Activated naive CD8-positive, alpha-beta T cell (primary cell): ENCODE measurements around the gene TRIP12.
"Not testable (repeated sequence)": the region's sequence is repeated elsewhere in the genome, so short reads cannot be mapped to it uniquely, and the experiment has no call there.

Source experiments
- H3K27ac Mint-ChIP-seq: one replicate; pipeline ENCODE4 v1.8.0; 2021; ENCODE audit warnings: mixed read lengths
- H3K27me3 Mint-ChIP-seq: one replicate; pipeline ENCODE4 v1.8.0; 2021; ENCODE audit warnings: mixed read lengths
- H3K36me3 Mint-ChIP-seq: one replicate; pipeline ENCODE4 v1.8.0; 2021; ENCODE audit warnings: mixed read lengths
- H3K4me1 Mint-ChIP-seq: one replicate; pipeline ENCODE4 v1.8.0; 2021; ENCODE audit warnings: low read depth, mixed read lengths
- H3K4me3 Mint-ChIP-seq: one replicate; pipeline ENCODE4 v1.8.0; 2021; ENCODE audit warnings: mild to moderate bottlenecking, mixed read lengths
- H3K9me3 Mint-ChIP-seq: one replicate; pipeline ENCODE4 v1.8.0; 2021; ENCODE audit warnings: low read depth, mixed read lengths

Gene TRIP12

DNA sequence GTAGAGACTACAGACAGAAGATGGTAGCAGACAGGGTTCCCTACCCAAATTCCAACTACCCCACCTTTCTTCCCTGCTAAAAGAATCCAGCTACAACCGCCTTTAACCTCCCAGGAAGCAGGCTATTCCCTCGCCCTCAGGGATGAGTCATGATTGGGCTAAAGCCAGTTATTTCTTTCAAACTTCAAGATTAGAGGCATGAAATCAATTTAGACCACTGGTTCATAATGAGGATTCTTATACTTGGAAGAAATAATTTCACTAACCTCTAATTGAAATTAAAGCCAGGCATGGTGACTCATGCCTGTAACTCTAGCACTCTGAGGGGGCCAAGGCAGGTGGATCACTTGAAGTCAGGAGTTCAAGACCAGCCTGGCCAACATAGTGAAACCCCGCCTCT lies 20.0 kb downstream of the TRIP12 start:
- H3K36me3 Mint-ChIP-seq, result peaks cover 10% of the 10 kb centered on the region
- peaks cover 63% of the 10 kb centered on the region for H3K4me1 Mint-ChIP-seq
- H3K27ac Mint-ChIP-seq, result no peak overlapping the region
- H3K27me3 Mint-ChIP-seq, result no peaks in the 10 kb centered on the region
- no peak overlapping the region for H3K4me3 Mint-ChIP-seq
- no peaks in the 10 kb centered on the region for H3K9me3 Mint-ChIP-seq

DNA sequence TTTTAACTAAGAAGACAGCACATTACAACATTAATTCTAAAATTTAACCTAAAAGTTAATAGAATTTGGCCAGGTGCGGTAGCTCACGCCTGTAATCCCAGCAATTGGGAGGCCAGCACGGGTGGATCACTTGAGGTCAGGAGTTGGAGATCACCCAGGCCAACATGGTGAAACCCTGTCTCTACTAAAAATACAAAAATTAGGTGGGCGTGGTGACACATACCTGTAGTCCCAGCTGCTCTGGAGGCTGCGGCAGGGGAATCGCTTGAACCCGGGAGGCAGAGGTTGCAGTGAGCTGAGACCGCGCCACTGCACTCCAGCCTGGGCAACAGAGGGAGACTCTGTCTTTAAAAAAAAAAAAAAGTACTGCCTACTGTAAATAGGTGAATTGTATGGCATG lies 21.3 kb downstream of the TRIP12 start:
- H3K4me3 Mint-ChIP-seq, H3K27ac Mint-ChIP-seq, H3K27me3 Mint-ChIP-seq, H3K36me3 Mint-ChIP-seq, H3K9me3 Mint-ChIP-seq: not testable (repeated sequence)
- peaks cover 69% of the 10 kb centered on the region for H3K4me1 Mint-ChIP-seq

DNA sequence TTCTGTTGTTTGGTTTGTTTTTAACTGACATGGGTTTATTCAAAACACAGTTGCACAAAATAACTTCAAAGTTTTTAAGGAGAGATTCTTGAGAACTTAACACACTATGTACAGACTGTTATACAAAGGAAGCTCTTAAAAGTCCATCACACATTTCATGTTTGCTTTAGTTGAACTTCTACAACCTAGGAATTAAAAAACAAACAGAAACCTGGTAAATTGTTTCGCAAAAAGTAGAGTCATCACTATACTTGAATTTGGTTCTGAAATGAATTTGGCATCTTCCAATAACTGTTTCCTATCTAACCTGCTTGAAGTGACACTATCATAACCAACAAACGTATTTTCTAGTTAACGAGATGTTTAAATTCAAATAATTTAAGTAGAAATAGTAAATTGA lies 21.8 kb downstream of the TRIP12 start:
- Mint-ChIP-seq H3K36me3 (peaks cover 6% of the 10 kb centered on the region), H3K4me1 (peaks cover 68% of the 10 kb centered on the region), H3K27ac (no peak overlapping the region), H3K27me3 (no peaks in the 10 kb centered on the region), H3K9me3 (no peaks in the 10 kb centered on the region), H3K4me3 (no peak overlapping the region)

DNA sequence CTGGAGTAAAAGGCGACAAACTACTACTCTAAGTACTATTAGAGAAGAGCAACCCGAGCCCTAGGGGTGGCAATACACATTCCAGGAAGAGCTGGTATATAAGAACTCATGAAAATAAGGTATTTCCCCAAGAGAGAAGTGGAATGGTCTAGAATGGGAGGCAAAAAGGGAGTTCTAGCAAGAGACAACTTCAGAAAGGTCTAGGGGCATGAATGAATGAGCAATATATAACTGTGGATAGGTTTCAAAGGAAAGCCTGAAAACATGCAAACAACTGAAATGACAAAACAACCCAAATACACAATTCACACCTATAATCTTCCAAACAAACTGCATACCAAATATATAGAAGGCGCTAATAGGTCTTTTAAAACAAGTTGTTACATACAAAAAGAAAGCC lies 22.2 kb downstream of the TRIP12 start:
- H3K36me3 Mint-ChIP-seq, result peaks cover 6% of the 10 kb centered on the region
- no peaks in the 10 kb centered on the region for H3K27me3 Mint-ChIP-seq
- no peaks in the 10 kb centered on the region for H3K9me3 Mint-ChIP-seq
- H3K4me1 Mint-ChIP-seq, result peaks cover 71% of the 10 kb centered on the region
- peak overlapping the region; percentile 8 for H3K4me3 Mint-ChIP-seq
- H3K27ac Mint-ChIP-seq, result peak overlapping the region; percentile 13

DNA sequence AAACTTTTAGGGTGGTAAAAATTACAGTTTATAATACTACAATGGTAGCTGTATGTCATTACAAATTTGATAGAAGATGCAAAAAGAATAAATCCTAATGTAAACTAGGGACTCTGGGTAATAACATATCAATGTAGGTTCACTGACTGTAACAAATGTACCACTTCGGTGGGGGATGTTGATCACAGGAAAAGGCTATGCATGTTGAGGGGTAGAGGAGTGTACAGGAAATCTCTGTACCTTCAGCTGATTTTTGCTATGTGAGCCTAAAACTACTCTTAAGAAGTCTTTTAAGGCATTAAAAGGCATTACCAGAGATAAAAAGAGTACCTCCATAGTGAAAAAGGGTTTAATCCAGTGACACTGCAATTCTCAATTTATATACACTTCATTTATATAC lies 25.0 kb downstream of the TRIP12 start:
- Mint-ChIP-seq H3K4me1 (peaks cover 74% of the 10 kb centered on the region), H3K4me3 (no peak overlapping the region), H3K27me3 (no peaks in the 10 kb centered on the region), H3K27ac (no peak overlapping the region), H3K9me3 (no peaks in the 10 kb centered on the region), H3K36me3 (peaks cover 4% of the 10 kb centered on the region)

DNA sequence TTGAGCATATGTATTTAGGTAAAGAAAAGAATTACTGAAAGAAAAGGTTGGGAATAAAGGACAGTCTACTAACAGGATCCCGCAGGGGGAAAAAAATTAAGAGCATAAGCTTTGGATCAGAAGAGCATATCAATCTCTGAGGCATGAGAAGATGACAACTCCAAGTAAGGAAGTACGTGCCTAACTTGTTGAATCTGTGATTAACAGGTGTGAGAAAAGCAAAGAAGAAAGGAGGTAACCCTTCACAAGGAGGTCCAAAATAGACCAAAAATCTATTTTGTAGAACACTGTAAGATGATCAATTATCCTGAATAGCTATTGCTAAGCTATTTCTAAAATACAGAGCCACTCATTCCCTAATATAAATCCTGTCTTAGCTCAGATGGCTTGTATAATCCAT lies 32.8 kb downstream of the TRIP12 start:
- H3K4me1 Mint-ChIP-seq, result peaks cover 56% of the 10 kb centered on the region
- no peaks in the 10 kb centered on the region for H3K27me3 Mint-ChIP-seq
- H3K36me3 Mint-ChIP-seq, result peaks cover 2% of the 10 kb centered on the region
- no peaks in the 10 kb centered on the region for H3K9me3 Mint-ChIP-seq
- H3K27ac Mint-ChIP-seq, result no peak overlapping the region
- H3K4me3 Mint-ChIP-seq, result no peak overlapping the region

DNA sequence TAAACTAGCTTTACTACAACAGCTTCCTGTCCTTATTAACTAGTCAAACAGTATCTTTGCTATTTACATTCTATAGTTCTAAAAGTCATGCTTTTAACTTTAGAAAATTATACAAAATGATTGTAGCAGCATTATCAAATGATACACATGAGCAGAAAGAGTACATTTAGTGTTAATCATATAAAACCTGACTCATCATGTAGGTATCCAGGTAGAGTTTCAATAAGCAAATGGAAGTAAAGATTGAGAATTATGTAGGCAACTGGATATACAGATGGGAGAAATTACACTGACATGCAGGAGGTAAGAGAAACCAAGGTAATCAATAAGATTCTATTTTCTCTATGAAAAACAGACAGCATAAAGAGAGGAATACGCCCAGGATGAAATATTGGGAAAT lies 33.8 kb downstream of the TRIP12 start:
- no peak overlapping the region for H3K27ac Mint-ChIP-seq
- H3K4me3 Mint-ChIP-seq, result no peak overlapping the region
- H3K4me1 Mint-ChIP-seq, result peaks cover 55% of the 10 kb centered on the region
- peaks cover 4% of the 10 kb centered on the region for H3K36me3 Mint-ChIP-seq
- no peaks in the 10 kb centered on the region for H3K9me3 Mint-ChIP-seq
- no peaks in the 10 kb centered on the region for H3K27me3 Mint-ChIP-seq

DNA sequence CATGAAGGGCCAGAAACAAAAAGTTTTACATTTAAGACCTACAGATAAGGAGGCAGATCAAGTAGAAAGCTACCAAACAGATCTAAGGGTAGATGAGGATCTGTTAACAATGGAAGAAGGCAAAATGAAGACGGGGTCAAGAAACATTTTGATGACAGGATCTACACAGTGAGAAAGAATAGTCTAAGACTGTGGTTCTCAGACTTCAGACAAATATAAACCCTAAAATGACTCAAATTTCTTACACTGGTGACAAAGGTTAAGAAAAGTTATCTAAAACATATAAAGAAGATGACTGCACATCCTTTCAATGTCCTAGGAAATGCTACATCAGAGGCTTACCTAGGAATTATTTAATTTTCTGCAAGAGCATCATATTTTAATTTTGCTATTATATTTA lies 34.4 kb downstream of the TRIP12 start:
- Mint-ChIP-seq H3K9me3 (no peaks in the 10 kb centered on the region), H3K27ac (no peak overlapping the region), H3K27me3 (no peaks in the 10 kb centered on the region), H3K36me3 (peaks cover 4% of the 10 kb centered on the region), H3K4me1 (peaks cover 59% of the 10 kb centered on the region), H3K4me3 (no peak overlapping the region)

DNA sequence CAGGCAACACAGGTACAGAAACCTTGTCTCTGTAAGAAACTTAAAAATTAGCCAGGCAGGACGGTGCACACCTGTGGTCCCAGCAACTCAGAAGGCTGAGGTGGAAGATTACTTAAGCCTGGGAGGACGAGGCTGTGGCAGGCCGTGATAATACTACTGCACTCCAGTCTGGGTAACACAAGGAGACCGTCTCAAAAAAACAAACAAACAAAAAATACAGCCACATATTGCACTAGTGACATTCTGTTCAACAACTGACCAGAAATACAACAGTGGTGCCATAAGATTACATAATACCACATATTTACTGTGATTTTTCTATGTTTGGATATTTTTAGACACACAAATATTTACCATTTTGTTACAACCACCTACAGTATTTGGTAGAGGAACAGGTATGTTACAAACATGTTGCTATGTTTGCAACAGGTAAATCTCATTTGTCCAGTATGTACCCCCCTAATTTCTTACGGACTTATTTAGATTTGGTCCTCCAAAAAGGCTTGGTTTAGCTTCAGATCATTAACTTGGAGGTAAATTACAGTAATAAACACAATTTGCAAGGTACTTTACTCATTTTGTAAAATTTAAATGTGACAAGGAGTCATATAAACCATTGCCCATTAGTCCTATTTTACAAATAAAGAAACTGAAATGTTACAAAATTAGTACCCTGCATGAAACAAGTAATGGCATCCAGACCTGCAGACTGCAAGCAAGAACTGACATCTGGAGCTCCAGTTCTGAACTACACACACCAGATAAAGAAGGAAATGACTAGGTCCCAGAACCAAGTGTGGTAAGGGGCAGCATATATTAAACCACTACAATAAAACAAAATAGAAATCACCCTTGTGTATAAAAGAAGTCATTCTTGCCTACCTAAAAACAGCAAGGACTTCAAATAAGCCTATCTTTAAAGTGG lies 36.8 kb downstream of the TRIP12 start:
- Mint-ChIP-seq H3K4me1 (peaks cover 55% of the 10 kb centered on the region), H3K4me3 (no peak overlapping the region), H3K9me3 (no peaks in the 10 kb centered on the region), H3K36me3 (peaks cover 2% of the 10 kb centered on the region), H3K27ac (no peak overlapping the region), H3K27me3 (no peaks in the 10 kb centered on the region)

DNA sequence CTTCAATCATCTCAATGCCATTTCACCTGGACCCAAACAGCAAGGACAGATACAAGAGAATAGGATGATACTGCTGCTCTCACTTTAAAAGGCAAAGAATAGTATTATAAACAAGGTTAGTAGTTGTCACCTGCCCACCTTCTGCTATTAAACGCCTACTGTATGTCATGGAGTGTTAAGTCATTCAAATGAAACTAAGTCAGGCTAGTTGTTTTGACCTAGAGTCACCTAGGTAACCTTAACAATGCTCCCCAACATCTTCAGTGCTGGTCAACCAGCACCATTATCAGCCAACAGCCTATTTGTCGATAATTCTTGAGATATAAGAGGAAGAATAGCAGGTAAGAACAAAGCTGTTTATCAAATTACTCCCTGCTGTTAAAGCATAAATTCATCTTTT lies 39.2 kb downstream of the TRIP12 start:
- H3K27me3 Mint-ChIP-seq, result no peaks in the 10 kb centered on the region
- H3K4me3 Mint-ChIP-seq, result no peak overlapping the region
- H3K4me1 Mint-ChIP-seq, result peaks cover 42% of the 10 kb centered on the region
- no peaks in the 10 kb centered on the region for H3K9me3 Mint-ChIP-seq
- H3K36me3 Mint-ChIP-seq, result peaks cover 6% of the 10 kb centered on the region
- no peak overlapping the region for H3K27ac Mint-ChIP-seq

DNA sequence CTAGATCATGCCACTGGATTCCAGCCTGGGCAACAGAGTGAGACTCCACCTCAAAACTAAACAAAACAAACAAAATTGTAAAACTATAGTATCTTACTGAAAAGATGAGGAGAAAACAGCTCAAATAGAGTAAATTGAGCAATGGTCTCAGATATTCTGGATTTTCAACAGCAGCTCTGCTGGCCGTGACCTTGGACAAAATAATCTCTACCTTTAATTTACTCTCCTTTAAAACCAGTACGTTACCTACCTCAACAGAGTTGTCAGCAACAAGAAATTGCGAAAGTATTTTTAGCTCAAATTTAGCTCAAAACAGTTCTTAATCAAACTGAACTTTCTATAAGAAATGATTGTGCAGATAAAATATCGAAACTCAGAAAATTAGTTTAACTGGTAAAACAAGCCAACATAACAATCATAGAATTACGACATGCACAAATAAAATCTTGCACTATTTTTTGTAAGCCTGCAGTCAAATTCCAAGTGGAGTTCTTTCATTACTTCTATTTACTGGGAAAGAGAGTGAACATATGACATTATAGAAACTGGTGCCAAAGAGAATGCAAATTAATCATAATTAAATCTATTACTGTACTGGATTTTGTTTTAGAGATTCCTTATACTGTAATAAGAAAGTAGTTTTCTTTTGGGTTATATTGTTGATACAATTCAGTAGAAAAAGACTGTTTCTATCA lies 40.8 kb downstream of the TRIP12 start:
- H3K4me1 Mint-ChIP-seq, result peaks cover 42% of the 10 kb centered on the region
- peaks cover 6% of the 10 kb centered on the region for H3K36me3 Mint-ChIP-seq
- H3K27ac Mint-ChIP-seq, result no peak overlapping the region
- H3K9me3 Mint-ChIP-seq, result no peaks in the 10 kb centered on the region
- no peaks in the 10 kb centered on the region for H3K27me3 Mint-ChIP-seq
- no peak overlapping the region for H3K4me3 Mint-ChIP-seq

DNA sequence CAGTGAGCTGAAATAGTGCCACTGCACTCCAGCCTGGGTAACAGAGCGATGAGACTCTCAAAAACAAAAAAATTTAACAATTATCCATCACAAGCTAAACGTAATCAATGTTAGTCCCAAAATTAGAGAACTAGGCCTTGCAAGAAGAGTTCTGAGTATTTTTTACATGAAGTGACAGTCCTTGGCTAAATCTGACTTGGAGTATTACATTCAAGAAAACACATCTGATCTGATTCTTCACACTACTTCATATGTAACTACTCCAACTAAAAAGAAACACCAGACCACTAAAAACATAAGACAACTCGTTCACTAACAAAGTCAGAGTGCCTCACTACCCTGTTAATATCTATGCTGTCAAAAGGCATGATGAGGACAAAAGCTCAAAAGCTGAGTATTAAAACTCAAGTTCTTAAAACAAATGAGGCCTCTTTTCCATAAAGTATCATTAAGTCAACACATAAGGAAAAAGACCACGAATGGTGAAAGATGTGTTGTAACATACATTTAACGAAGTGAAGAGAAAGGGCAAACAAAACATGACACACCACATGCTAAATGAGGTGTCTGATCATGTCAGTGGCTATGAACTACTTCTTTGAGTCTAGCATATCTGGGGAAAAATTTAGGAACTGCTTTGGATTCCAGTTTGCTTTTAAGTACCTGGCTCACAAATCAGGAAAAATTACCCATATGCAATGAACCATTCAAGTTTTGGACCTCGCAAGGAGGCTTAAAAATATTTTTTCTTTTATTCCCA lies 42.4 kb downstream of the TRIP12 start:
- H3K4me3 Mint-ChIP-seq, result no peak overlapping the region
- H3K4me1 Mint-ChIP-seq, result peaks cover 41% of the 10 kb centered on the region
- no peaks in the 10 kb centered on the region for H3K9me3 Mint-ChIP-seq
- peak overlapping the region; percentile 16 for H3K27ac Mint-ChIP-seq
- H3K27me3 Mint-ChIP-seq, result no peaks in the 10 kb centered on the region
- H3K36me3 Mint-ChIP-seq, result peaks cover 7% of the 10 kb centered on the region

DNA sequence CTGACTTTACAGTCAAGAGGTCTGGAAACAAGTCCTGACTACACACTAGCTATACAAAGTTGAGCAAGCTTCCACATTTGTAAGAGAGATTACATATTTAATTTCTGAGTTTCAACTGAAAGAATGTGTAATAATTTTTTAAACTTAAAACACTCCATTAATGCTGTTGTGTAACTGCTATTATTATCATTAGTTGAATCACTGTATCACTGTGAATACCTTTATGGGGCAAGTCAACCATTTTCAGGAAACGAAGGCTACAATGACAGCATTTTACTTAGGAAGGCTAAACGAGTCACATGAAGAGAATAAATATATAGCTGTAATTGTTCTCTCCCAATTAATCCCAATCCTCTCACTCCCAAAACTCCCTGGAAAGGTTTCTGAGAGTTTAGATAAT lies 46.3 kb downstream of the TRIP12 start:
- H3K27me3 Mint-ChIP-seq, result no peaks in the 10 kb centered on the region
- no peak overlapping the region for H3K27ac Mint-ChIP-seq
- H3K36me3 Mint-ChIP-seq, result peaks cover 16% of the 10 kb centered on the region
- H3K4me3 Mint-ChIP-seq, result no peak overlapping the region
- no peaks in the 10 kb centered on the region for H3K9me3 Mint-ChIP-seq
- H3K4me1 Mint-ChIP-seq, result peaks cover 39% of the 10 kb centered on the region

DNA sequence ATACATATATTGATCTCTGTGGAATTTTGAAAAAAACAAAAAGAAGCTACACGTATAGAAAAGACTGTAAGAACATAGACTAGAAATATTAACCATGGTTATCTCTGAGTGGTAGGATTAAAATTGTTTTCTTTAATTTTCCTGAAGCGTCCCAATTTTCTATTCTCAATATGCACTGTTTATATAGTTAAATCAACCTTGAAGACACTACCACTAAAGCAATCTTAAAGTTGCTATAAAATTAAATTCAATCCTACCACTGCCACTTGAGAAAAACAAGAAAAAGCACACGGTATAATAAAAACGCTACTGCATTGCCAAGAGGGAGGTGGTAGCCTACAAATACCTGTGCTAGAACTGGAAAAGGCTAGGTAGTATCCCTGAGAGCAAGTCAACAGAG lies 47.2 kb downstream of the TRIP12 start:
- Mint-ChIP-seq H3K27me3 (no peaks in the 10 kb centered on the region), H3K27ac (peak overlapping the region; percentile 22), H3K4me3 (no peak overlapping the region), H3K9me3 (no peaks in the 10 kb centered on the region), H3K36me3 (peaks cover 20% of the 10 kb centered on the region), H3K4me1 (peaks cover 47% of the 10 kb centered on the region)

DNA sequence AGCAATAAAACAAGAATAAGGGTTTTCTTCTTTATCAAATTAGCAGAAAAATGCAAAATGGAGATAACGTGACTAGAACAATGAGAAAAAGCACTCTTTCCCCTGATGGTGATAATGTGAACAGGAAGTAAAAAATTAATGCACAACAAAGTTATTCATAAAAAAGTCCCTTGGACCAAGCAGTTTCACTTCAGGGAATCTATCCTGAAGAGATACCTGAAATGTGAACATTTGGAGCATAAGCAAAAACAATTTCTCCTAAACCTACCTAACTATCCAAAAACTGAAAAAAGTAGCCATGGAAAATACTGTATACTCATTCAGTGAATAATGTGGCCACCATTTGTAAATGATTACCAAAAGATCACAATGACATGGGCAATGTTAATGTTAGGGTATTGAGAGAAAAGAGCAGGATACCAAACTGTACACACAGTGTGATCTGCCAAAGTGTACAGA lies 48.7 kb downstream of the TRIP12 start:
- peak overlapping the region; percentile 35 for H3K4me3 Mint-ChIP-seq
- H3K4me1 Mint-ChIP-seq, result peaks cover 57% of the 10 kb centered on the region
- no peaks in the 10 kb centered on the region for H3K27me3 Mint-ChIP-seq
- no peak overlapping the region for H3K27ac Mint-ChIP-seq
- H3K36me3 Mint-ChIP-seq, result peaks cover 19% of the 10 kb centered on the region
- H3K9me3 Mint-ChIP-seq, result no peaks in the 10 kb centered on the region
